NT2/D1 (cell line): ENCODE results near the gene TSPAN9.

ENCODE experiments used
- SUZ12 ChIP-seq: IDR thresholded peaks from 2 replicates; pipeline ENCODE4 v1.6.1; 2011; ENCODE audit not compliant: insufficient read length, insufficient read depth; ENCODE audit errors: extremely low read depth
- YY1 ChIP-seq: IDR thresholded peaks from 2 replicates; pipeline ENCODE4 v1.6.1; 2011; ENCODE audit not compliant: insufficient read length, insufficient read depth

DNA sequence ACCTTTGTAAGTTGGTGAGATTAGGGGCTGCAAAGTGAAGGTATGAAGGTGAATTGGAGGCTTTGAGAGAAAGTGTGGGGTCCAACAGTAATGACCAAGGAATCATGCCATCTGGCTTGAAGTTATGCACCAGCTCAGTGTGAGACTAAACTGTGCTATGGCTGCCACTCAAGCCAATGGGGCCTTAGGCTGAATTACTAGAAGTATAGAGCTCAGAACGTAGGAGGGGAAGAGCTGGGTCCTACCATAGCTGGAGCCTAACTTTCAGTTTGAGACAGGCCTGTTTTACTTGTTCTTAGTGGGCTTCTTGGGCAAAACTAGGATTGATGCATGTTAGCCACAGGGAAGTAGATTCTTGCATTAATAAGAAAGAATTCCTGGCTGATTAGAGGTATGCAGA, 194.0 kb downstream of the TSPAN9 start:
- TF ChIP-seq YY1 (no peak), SUZ12 (no peak)
